Myocyte (in vitro differentiated cells): ENCODE data around the gene HMGN4. TPM values are rescaled to one million over a fixed set of nuclear protein-coding genes. Genes with fewer than 3 reads are reported as not detected.

Experiments used
- DNase-seq: peaks from one replicate; pipeline ENCODE4 v3.0.0-alpha.2; 2012; ENCODE audit warnings: low read depth
- total RNA-seq: library from RNA; depleted of rRNA; stranded (reverse); fragments of >200 nt; gene quantifications from 2 replicates; pipeline ENCODE4 v1.2.3, GENCODE V29; 2014

HMGN4 gene
- total RNA-seq, 1 donor from 2014 or later, result 57.1 TPM

DNA sequence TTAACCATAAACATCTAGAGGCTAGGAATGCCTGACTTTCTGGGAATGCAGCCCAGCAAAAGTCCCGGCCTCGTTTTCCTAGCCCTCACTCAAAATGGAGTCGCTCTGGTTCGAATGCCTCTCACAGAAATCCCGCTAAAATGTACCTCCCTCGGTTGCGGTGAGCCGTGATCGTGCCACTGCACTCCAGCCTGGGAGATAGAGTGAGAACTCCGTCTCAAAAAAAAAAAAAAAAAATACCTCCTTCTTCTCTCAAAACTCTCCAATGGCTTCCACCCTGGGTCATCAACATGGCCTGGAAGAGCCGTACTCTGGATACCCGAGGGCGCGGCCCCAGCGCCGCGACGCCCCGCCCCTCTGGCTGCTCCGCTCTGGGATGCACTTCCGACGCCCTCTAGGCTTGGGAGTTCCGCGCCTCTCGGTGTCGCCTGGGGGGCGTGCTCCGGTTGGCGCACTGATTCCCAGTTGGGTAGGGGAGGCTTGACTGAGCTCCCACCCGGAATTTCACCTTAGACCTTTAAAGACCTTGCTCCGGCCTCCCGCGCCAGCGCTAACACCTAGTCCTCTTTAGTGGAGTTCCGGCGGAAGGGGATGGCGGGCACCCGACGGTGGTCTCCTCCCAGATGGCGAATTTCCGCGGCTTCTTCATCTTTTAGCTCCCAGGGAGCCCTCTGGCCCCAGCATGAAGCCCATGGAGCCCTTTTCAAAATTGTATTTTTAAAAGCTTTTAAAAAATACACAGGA, 12.3 kb downstream of the HMGN4 start:
- DNase-seq, result peak; percentile 28

GRCh38 chr6:26552205-26552604, 14.0 kb downstream of the HMGN4 start:
- no peak for DNase-seq

DNA sequence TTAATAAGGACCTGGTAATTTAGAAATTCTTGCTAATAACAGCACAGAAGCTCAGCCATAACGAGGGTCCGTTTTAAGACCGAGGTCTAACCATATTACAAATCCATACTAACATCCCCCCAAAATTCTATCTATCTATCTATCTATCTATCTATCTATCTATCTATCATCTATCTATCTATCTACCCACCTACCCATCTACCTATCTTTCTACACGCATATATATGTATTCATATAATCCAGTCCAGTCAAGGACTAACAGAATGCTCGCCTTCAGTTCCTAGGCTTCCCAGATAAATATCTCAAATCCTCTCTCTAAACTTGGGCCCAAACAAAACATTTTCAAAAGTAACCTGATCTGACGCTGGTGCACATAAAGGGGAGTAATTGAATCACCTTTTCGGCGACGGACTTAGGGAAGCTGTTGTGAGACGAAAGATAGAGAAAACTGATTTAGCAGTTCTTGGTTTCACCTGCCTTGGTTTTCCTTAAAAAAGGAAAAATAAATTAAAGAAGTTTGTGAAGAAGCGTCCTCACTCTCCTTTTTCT, 14.5 kb downstream of the HMGN4 start:
- no peak for DNase-seq

DNA sequence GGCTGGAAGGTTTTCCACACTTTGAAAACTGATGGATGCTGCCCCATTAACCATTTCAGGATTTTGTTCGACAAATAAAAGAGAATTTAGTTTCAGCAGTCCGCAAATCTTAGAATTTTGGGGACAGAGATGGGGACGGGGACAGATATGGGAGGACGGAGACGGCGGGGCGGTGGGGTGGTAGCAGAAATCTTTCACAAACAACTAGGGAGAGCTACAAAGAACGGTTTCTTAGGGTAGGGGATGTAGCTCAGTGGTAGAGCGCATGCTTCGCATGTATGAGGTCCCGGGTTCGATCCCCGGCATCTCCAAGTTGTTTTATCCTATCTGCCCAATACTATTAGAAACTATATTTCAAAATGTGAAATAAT, 15.1 kb downstream of the HMGN4 start:
- DNase-seq, result peak; percentile 81

DNA sequence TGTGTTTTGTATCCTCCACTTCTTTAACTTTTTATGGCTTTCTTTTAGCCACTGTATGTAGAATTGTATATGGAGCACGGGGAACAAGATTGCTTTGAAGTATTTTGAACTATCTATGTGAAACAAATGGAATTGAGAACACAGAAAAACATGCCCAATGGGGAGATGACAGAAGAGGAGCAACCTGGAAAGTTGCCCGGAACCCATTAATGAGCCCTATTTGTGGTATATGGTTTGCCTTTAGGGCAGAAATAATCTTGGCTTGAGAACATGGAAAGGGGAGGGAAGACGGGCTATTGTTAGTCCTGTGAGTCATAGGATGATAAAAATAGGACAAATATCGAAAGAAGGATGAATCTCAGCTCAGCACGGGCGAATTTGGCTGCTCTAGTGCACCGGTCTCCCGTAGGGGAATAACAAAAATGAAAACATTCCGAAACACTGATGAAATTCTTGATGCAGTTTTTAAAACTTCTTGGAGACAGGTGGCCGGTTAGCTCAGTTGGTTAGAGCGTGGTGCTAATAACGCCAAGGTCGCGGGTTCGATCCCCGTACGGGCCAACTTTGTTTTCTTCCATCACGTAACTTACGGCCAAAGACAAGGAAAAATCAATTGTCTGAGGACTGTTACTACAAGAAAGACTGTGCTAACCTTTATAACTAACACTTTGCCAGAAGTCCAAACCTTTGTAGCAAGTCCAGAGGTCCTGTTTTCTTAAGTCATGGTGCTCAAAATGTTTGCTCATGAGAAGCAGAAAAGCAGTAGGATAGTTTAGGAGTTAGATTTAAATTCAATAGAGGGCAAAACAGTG, 15.7 kb downstream of the HMGN4 start:
- DNase-seq, result peak; percentile 94

DNA sequence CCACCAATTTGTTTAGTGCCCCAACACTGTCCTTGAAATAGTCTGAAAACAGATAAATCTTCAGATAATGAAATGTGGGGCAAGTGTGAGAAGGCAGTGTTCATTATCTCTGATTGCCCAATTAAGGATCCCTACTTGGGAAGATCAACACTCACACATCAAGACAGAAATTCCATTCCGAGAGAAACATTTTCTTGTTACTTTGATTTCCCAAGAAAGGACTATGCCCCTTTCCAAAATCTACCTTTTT, 16.2 kb downstream of the HMGN4 start:
- no peak for DNase-seq

- DNase-seq, result peak; percentile 53
Measured at GRCh38 chr6:26554697-26555504, 16.7 kb downstream of the HMGN4 start.

DNA sequence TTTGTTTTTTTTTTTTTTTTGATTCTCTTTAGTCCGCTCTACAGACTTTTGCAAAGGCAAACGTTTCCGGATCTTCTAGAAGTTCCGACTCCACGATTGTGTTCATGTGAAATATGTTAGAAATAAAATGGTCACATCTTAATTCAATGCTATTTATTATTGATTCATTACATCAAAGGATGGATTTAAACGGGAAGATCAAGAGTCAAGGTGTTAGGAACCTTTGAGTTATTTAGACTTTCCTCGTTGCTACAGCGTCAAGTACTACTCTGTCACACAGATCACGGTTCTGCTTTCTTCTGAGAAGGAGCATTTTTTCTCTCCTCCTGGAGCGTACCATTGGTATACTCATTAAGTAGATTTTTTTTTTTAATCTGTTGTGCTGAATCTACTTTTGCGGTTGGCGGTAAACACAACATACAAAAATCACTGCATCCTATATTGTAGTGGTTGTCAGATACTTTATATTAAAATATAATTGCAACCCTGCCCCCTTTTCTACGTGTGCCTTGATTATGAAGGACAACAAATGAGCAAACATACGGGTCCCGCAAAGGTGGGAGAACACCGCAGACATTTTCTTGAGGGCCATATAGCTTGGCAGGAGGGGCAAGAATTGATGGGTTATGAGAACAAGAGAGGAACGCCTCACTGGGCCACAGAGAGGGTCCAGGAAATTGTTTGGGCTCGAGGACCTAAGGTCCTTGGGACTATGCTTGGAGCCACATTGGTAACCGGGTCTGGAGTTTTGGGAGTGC, 17.5 kb downstream of the HMGN4 start:
- no peak for DNase-seq

GRCh38 chr6:26556263-26557070, 18.3 kb downstream of the HMGN4 start:
- DNase-seq, result peak; percentile 81

DNA sequence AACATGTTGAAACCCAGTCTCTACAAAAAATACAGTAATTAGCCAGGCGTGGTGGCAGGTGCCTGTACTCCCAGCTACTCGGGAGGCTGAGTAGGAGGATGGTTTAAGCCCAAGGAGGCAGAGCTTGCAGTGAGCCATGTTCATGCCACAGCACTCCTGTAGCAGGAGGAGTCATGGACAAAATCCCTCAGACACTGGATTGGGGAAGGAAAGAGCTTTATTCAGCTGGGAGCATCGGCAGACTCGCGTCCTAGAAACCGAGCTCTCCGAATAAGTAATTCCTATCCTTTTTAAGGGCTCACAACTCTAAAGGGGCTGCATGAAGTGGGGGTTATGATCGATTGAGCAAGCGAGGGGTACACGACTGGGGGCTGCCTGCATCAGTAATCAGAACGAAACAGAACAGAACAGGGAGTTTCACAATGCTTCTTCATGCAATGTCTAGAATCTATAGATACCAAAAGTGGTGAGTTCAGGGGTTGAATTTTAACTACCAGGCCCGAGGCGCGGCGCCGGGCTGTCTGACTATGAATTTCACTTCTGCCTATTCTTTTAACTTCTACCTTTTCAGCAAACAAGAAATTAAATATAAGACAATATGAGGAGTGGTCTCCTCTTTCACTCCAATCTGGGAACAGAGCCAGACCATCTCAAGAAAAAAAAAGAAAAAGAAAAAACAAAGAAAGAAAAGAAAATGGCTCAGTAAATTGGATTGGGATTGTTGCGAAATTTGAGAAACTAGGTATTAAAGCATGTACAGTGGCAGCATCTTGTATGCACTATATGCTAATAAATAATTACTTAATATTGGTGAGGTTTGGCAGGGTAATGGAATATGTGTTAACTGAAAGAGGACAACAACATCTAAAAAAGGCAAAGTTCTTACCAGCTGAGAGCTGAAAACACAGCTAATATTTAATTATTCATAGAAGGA, 23.6 kb downstream of the HMGN4 start:
- no peak for DNase-seq

DNA sequence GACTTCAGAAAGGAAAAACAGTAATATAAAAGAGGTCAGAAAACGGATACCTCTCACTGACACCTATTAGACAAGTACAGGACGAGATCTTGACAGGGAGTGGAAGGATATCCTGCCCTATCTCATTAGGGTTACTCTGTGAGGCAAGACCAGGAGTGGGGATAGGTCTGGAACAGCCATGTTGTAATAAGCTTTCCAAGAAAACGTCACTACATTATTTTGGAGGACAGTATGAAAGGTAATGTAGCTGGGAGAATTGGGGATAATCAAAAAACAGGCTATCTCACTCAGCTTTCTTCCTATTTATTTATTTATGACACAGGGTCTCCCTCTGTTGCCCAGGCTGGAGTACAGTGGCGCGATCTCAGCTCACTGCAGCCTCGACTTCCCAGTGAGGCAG, 25.3 kb downstream of the HMGN4 start:
- DNase-seq, result no peak

GRCh38 chr6:26568601-26569432, 30.7 kb downstream of the HMGN4 start:
- peak; percentile 95 for DNase-seq

DNA sequence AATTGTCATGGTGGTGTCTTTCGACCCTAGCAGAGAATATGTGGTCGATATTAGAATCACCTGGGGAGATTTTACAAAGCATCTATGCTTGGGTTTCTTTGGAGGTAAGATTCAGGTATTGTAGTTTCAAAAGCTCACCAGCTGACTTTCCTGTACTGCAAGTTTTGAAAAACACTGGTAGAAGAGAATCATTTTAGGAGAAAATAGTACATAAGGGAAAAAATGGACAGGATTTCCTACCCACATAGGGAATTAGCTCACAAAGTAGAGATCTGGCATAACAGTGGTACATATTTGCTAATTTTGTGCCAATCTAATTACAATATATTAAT, 31.2 kb downstream of the HMGN4 start:
- DNase-seq, result no peak

GRCh38 chr6:26570027-26570809, 32.1 kb downstream of the HMGN4 start:
- no peak for DNase-seq

- peak; percentile 86 for DNase-seq
Measured at GRCh38 chr6:26571592-26572296, 33.6 kb downstream of the HMGN4 start.

GRCh38 chr6:26575494-26575939, 37.4 kb downstream of the HMGN4 start:
- DNase-seq, result no peak

DNA sequence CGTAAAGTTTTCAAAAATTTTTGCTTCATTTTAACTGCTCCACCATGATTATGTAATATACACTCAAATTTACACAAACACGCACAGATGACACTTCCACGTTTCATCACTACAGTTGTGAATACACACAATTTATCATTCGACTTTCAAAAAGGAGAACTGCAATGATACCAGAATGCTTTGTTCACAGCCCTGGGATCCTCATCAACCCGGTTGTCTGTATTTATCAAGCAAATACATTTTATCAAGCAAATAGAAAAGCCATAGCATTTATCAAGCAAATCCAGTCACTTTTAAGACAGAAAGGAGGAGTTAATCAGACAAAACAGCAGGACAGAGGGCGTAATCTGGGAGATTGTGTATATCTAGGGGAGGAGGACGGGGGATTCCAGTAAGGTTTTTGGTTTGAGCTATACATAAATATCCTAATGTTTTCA, 38.3 kb downstream of the HMGN4 start:
- no peak for DNase-seq
